ENCODE measurements around the gene FTO. TPM values are rescaled to one million over a fixed set of nuclear protein-coding genes. Genes with fewer than 3 reads are reported as not detected.

The FTO gene
- total RNA-seq, 1 donor from 2014 or later, result 110 TPM

- Mint-ChIP-seq H3K27ac (no peak overlapping the region), H3K4me3 (no peak overlapping the region), H3K36me3 (peaks cover 3% of the 10 kb centered on the region), H3K27me3 (ENCODE audit: insufficient read depth, low read depth) (no peaks in the 10 kb centered on the region), H3K9me3 (peaks cover 3% of the 10 kb centered on the region), H3K4me1 (peaks cover 4% of the 10 kb centered on the region)
- H3K4me2 ChIP-seq, result no peak overlapping the region
- no peaks in the 10 kb centered on the region for H4K20me1 ChIP-seq (ENCODE audit: low read depth)
- H2AFZ ChIP-seq (replicated peaks), result no peak overlapping the region
- H3K4me1 ChIP-seq, result peaks cover 19% of the 10 kb centered on the region
- no peak overlapping the region for H3K27ac ChIP-seq
- no peaks in the 10 kb centered on the region for H3K36me3 ChIP-seq
- DNase-seq (ENCODE audit: low spot score), result no peak
- H3K4me3 ChIP-seq, result no peak overlapping the region
- peaks cover 25% of the 10 kb centered on the region for H3K79me2 ChIP-seq (ENCODE audit: low read depth)
- no peaks in the 10 kb centered on the region for H3K9me3 ChIP-seq (ENCODE audit: low read depth)
- H3F3A ChIP-seq (ENCODE audit: low read depth), result no peaks in the 10 kb centered on the region
- TF ChIP-seq EZH2phosphoT487 (IDR thresholded peaks at IDR 0.05) (no peak), EZH2 (IDR thresholded peaks at IDR 0.05) (no peak)
- TF ChIP-seq, protein P1, sequence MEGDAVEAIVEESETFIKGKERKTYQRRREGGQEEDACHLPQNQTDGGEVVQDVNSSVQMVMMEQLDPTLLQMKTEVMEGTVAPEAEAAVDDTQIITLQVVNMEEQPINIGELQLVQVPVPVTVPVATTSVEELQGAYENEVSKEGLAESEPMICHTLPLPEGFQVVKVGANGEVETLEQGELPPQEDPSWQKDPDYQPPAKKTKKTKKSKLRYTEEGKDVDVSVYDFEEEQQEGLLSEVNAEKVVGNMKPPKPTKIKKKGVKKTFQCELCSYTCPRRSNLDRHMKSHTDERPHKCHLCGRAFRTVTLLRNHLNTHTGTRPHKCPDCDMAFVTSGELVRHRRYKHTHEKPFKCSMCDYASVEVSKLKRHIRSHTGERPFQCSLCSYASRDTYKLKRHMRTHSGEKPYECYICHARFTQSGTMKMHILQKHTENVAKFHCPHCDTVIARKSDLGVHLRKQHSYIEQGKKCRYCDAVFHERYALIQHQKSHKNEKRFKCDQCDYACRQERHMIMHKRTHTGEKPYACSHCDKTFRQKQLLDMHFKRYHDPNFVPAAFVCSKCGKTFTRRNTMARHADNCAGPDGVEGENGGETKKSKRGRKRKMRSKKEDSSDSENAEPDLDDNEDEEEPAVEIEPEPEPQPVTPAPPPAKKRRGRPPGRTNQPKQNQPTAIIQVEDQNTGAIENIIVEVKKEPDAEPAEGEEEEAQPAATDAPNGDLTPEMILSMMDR (IDR thresholded peaks at IDR 0.05), result no peak
- H3K27me3 ChIP-seq, result no peaks in the 10 kb centered on the region
- no peak overlapping the region for H3K9ac ChIP-seq
These were observed 85.2 kb downstream of the FTO start for GRCh38 chr16:53789137-53789536.

DNA sequence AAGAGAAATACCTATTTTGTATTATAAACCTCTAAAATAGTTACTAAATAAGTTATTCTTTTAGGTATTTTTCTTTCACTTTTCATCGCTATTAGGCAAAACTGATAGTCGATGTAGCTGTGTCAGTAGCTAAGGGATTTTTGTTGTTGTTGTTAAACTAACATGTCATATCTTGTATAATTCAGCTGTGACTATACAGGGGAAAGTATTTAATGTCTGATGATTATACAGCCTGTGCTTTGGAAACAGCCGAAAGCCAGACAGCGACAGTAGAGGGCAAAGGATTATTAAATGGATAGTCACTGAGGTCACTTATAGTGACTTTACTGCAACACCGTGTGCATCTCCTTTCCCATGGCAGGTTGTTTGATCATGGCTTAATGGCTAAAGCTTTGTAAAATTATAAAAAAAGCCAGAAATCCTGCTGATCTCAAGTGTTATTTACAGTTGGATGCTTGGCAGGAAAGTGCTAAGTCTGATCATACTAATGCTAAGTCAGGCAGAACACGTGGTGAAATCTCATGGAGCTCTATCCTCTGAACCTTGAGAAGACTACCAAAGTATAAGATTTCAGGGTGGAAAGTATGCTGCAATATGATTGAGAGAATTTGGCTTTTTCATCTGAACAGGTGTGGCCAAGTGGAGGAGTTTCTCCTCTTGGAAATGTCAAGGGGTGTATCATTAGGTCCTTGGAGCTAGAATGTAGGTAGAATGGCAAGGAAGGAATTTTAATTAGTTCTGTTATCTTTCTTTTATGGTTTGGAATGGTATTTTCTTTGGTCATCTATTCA lies 88.4 kb downstream of the FTO start:
- Histone ChIP-seq H3K36me3 (no peaks in the 10 kb centered on the region), H3K27ac (no peak overlapping the region), H3K27me3 (no peaks in the 10 kb centered on the region), H3K4me3 (no peak overlapping the region), H2AFZ (replicated peaks) (no peak overlapping the region), H3F3A (ENCODE audit: low read depth) (no peaks in the 10 kb centered on the region), H4K20me1 (ENCODE audit: low read depth) (no peaks in the 10 kb centered on the region), H3K4me2 (no peak overlapping the region), H3K4me1 (peaks cover 24% of the 10 kb centered on the region), H3K9ac (no peak overlapping the region), H3K79me2 (ENCODE audit: low read depth) (peaks cover 24% of the 10 kb centered on the region), H3K9me3 (ENCODE audit: low read depth) (no peaks in the 10 kb centered on the region)
- no peaks in the 10 kb centered on the region for H3K27me3 Mint-ChIP-seq (ENCODE audit: insufficient read depth, low read depth)
- H3K36me3 Mint-ChIP-seq, result no peaks in the 10 kb centered on the region
- DNase-seq (ENCODE audit: low spot score), result no peak
- H3K9me3 Mint-ChIP-seq, result no peaks in the 10 kb centered on the region
- TF ChIP-seq EZH2 (IDR thresholded peaks at IDR 0.05), result no peak
- TF ChIP-seq, protein P1 (IDR thresholded peaks at IDR 0.05), result no peak
- no peak for TF ChIP-seq EZH2phosphoT487 (IDR thresholded peaks at IDR 0.05)
- H3K27ac Mint-ChIP-seq, result no peak overlapping the region
- peaks cover 7% of the 10 kb centered on the region for H3K4me1 Mint-ChIP-seq
- H3K4me3 Mint-ChIP-seq, result no peak overlapping the region

DNA sequence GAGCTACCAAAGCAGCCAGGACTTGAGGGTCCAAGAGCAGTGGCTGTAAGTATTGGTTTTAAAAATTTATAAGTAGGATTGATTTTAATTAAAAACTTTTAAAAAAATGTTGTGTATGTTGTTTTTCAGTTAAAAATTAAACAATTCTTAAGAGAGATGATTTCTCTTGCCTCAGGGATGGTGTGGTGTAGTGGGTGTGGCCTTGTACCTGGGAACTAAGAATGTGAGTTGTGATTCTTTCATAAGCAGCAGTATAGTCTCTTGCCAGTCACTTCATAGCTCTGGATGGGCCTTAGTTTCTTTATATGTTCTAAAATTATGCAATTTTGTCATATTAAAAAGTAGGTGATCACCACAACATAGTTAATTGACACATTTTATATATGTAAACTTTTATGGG lies 99.5 kb downstream of the FTO start:
- Mint-ChIP-seq H3K27ac (no peak overlapping the region), H3K36me3 (peaks cover 3% of the 10 kb centered on the region), H3K27me3 (ENCODE audit: insufficient read depth, low read depth) (no peaks in the 10 kb centered on the region), H3K4me1 (peaks cover 6% of the 10 kb centered on the region), H3K4me3 (no peak overlapping the region), H3K9me3 (peaks cover 18% of the 10 kb centered on the region)
- TF ChIP-seq EZH2phosphoT487 (IDR thresholded peaks at IDR 0.05), result no peak
- TF ChIP-seq, protein P1 (IDR thresholded peaks at IDR 0.05), result no peak
- TF ChIP-seq EZH2 (IDR thresholded peaks at IDR 0.05), result no peak
- H4K20me1 ChIP-seq (ENCODE audit: low read depth), result no peaks in the 10 kb centered on the region
- no peak overlapping the region for H3K9ac ChIP-seq
- peaks cover 4% of the 10 kb centered on the region for H3K9me3 ChIP-seq (ENCODE audit: low read depth)
- H3K36me3 ChIP-seq, result peaks cover 7% of the 10 kb centered on the region
- no peak for DNase-seq (ENCODE audit: low spot score)
- H2AFZ ChIP-seq (replicated peaks), result no peak overlapping the region
- H3K4me2 ChIP-seq, result no peak overlapping the region
- no peak overlapping the region for H3K4me3 ChIP-seq
- peaks cover 80% of the 10 kb centered on the region for H3K79me2 ChIP-seq (ENCODE audit: low read depth)
- H3K27ac ChIP-seq, result no peak overlapping the region
- peaks cover 14% of the 10 kb centered on the region for H3K4me1 ChIP-seq
- no peaks in the 10 kb centered on the region for H3F3A ChIP-seq (ENCODE audit: low read depth)
- H3K27me3 ChIP-seq, result no peaks in the 10 kb centered on the region
